RPMI8226 (cell line): Measurements from ENCODE around the gene ADGRD1.
"Not testable (repeated sequence)": the region's sequence is repeated elsewhere in the genome, so short reads cannot be mapped to it uniquely, and the experiment has no call there.

Source experiments
- DNase-seq: peaks from one replicate; pipeline ENCODE4 v3.0.0-alpha.2; 2015

ADGRD1 gene

GRCh38 chr12:130953771-130954543 is at the start of gene ADGRD1:
ADGRD1 (plus strand) TSS chr12:130953907; CDS start chr12:130954466, 559 bp downstream.
- DNase-seq: no peak

- DNase-seq: no peak
Observed at GRCh38 chr12:130904064-130904463, 49.6 kb upstream of the ADGRD1 start.

- not testable (repeated sequence) for DNase-seq
Observed at GRCh38 chr12:130904936-130905455, 48.7 kb upstream of the ADGRD1 start.

GRCh38 chr12:130909111-130909510 is 44.6 kb upstream of the ADGRD1 start:
- DNase-seq: no peak

- no peak for DNase-seq
Observed at GRCh38 chr12:130911193-130911592, 42.5 kb upstream of the ADGRD1 start.

GRCh38 chr12:130911933-130912332 is 41.8 kb upstream of the ADGRD1 start:
- DNase-seq: no peak

GRCh38 chr12:130916241-130916911 is 37.3 kb upstream of the ADGRD1 start:
- DNase-seq: peak; percentile 14

GRCh38 chr12:130917607-130918006 is 36.1 kb upstream of the ADGRD1 start:
- DNase-seq: no peak

- no peak for DNase-seq
Observed at GRCh38 chr12:130919086-130919485, 34.6 kb upstream of the ADGRD1 start.

GRCh38 chr12:130920119-130920703 is 33.5 kb upstream of the ADGRD1 start:
- DNase-seq: no peak

- DNase-seq: no peak
Observed at GRCh38 chr12:130920723-130921381, 32.9 kb upstream of the ADGRD1 start.

GRCh38 chr12:130922511-130922953 is 31.2 kb upstream of the ADGRD1 start:
- no peak for DNase-seq

GRCh38 chr12:130924966-130925665 is 28.6 kb upstream of the ADGRD1 start:
- DNase-seq: no peak

- no peak for DNase-seq
Observed at GRCh38 chr12:130925666-130926015, 28.1 kb upstream of the ADGRD1 start.

GRCh38 chr12:130929363-130929762 is 24.3 kb upstream of the ADGRD1 start:
- DNase-seq: no peak

- DNase-seq: no peak
Observed at GRCh38 chr12:130932061-130932930, 21.4 kb upstream of the ADGRD1 start.

GRCh38 chr12:130933269-130933995 is 20.3 kb upstream of the ADGRD1 start:
- no peak for DNase-seq

- no peak for DNase-seq
Observed at GRCh38 chr12:130934753-130935152, 19.0 kb upstream of the ADGRD1 start.

GRCh38 chr12:130936561-130936960 is 17.1 kb upstream of the ADGRD1 start:
- no peak for DNase-seq

- no peak for DNase-seq
Observed at GRCh38 chr12:130937063-130937462, 16.6 kb upstream of the ADGRD1 start.

- DNase-seq: not testable (repeated sequence)
Observed at GRCh38 chr12:130937546-130937945, 16.2 kb upstream of the ADGRD1 start.
